ENCODE results near the gene RYR1. TPM values are rescaled to one million over a fixed set of nuclear protein-coding genes. Genes with fewer than 3 reads are reported as not detected.
"Not testable (repeated sequence)": the region's sequence is repeated elsewhere in the genome, so short reads cannot be mapped to it uniquely, and the experiment has no call there.

RYR1 gene
- total RNA-seq, 1 donor from 2014 or later = 0.65 TPM

DNA sequence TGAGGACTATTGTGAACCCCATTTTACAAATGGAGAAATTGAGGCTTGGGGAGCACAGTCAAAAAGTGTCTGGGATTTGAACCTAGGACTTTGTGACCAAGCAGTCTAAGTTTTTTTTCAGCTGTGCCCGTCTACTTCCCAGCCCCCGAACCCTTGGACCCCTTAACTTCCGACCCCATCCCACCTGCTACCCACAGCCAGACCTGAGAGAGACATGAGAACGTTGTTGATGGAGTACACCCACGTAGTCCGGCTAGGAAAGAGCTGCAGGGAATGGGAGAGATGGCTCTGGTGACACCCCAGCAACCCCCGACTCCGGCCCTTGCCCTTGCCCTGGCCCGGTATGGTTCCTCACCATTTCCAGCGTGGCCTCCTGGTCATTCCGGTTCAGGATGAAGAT is 166.2 kb downstream of the RYR1 start:
- Mint-ChIP-seq H3K4me1 (ENCODE audit: low read depth) (no peaks in the 10 kb centered on the region), H3K4me3 (ENCODE audit: low read depth) (no peak overlapping the region), H3K27ac (no peak overlapping the region), H3K27me3 (peaks cover 9% of the 10 kb centered on the region), H3K9me3 (ENCODE audit: low read depth) (no peaks in the 10 kb centered on the region), H3K36me3 (ENCODE audit: insufficient read depth) (no peaks in the 10 kb centered on the region)
- no peak for DNase-seq (ENCODE audit: low spot score, unreplicated experiment)
- TF ChIP-seq, protein P1, sequence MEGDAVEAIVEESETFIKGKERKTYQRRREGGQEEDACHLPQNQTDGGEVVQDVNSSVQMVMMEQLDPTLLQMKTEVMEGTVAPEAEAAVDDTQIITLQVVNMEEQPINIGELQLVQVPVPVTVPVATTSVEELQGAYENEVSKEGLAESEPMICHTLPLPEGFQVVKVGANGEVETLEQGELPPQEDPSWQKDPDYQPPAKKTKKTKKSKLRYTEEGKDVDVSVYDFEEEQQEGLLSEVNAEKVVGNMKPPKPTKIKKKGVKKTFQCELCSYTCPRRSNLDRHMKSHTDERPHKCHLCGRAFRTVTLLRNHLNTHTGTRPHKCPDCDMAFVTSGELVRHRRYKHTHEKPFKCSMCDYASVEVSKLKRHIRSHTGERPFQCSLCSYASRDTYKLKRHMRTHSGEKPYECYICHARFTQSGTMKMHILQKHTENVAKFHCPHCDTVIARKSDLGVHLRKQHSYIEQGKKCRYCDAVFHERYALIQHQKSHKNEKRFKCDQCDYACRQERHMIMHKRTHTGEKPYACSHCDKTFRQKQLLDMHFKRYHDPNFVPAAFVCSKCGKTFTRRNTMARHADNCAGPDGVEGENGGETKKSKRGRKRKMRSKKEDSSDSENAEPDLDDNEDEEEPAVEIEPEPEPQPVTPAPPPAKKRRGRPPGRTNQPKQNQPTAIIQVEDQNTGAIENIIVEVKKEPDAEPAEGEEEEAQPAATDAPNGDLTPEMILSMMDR (IDR thresholded peaks at IDR 0.05; ENCODE audit: unreplicated experiment) = no peak

DNA sequence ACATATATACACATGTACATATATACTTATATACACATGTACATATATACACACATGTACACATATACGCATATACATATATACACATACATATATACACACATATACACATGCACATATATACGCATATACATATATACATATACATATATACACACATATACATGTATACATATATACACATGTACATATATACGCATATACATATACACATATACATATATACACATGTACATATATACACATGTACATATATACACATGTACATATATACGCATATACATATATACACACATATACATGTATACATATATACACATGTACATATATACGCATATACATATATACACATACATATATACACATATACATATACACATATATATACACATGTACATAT is 169.4 kb downstream of the RYR1 start:
- H3K4me1 Mint-ChIP-seq (ENCODE audit: low read depth); H3K27ac Mint-ChIP-seq; H3K4me3 Mint-ChIP-seq (ENCODE audit: low read depth); H3K27me3 Mint-ChIP-seq; H3K9me3 Mint-ChIP-seq (ENCODE audit: low read depth); H3K36me3 Mint-ChIP-seq (ENCODE audit: insufficient read depth); DNase-seq (ENCODE audit: low spot score, unreplicated experiment): not testable (repeated sequence)

DNA sequence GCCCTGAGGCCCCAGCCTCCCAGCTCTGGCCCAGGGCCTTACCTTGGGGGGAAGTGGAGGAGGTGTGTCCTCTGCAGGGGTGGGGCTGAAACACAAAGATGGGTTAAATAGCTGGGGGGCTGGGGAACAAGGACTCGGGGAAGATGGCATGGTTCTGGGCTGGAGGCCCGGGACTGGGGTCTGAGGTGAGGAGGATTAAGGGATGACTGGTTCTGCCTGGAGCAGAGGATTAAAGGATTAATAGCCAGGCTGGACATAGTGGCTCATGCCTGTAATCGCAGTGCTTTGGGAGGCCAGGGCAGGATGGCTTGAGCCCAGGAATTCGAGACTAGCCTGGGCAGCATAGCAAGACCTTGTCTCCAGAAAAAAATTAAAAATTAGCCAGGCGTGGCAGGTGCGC is 172.6 kb downstream of the RYR1 start:
- Mint-ChIP-seq H3K4me1 (ENCODE audit: low read depth) (no peaks in the 10 kb centered on the region), H3K27ac (no peak overlapping the region), H3K4me3 (ENCODE audit: low read depth) (no peak overlapping the region), H3K9me3 (ENCODE audit: low read depth) (no peaks in the 10 kb centered on the region), H3K36me3 (ENCODE audit: insufficient read depth) (no peaks in the 10 kb centered on the region), H3K27me3 (no peaks in the 10 kb centered on the region)
- DNase-seq (ENCODE audit: low spot score, unreplicated experiment) = no peak
- TF ChIP-seq, protein P1 (IDR thresholded peaks at IDR 0.05; ENCODE audit: unreplicated experiment) = no peak

DNA sequence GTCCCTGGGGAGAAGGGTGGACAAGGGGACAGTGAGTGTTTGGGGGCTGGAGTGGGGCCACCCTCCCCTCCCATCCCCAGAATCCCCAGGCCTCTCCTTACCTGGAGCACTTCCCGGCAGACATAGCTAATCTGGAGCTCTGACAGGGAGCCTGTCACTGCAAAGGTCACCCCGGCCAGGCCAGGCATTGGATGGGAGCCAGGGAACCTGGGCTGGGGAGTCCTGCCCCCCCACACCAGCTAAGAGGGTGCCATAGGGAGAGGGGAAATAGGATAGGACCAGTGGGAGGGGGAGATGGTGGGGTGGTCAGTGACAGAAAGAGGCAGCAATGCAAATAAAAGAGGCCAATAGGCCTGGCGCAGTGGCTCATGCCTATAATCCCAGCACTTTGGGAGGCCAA is 180.8 kb downstream of the RYR1 start:
- H3K36me3 Mint-ChIP-seq (ENCODE audit: insufficient read depth) = no peaks in the 10 kb centered on the region
- H3K9me3 Mint-ChIP-seq (ENCODE audit: low read depth) = no peaks in the 10 kb centered on the region
- H3K4me3 Mint-ChIP-seq (ENCODE audit: low read depth) = no peak overlapping the region
- H3K27me3 Mint-ChIP-seq = no peaks in the 10 kb centered on the region
- no peak for DNase-seq (ENCODE audit: low spot score, unreplicated experiment)
- TF ChIP-seq, protein P1 (IDR thresholded peaks at IDR 0.05; ENCODE audit: unreplicated experiment) = no peak
- peaks cover 8% of the 10 kb centered on the region for H3K4me1 Mint-ChIP-seq (ENCODE audit: low read depth)
- H3K27ac Mint-ChIP-seq = no peak overlapping the region

DNA sequence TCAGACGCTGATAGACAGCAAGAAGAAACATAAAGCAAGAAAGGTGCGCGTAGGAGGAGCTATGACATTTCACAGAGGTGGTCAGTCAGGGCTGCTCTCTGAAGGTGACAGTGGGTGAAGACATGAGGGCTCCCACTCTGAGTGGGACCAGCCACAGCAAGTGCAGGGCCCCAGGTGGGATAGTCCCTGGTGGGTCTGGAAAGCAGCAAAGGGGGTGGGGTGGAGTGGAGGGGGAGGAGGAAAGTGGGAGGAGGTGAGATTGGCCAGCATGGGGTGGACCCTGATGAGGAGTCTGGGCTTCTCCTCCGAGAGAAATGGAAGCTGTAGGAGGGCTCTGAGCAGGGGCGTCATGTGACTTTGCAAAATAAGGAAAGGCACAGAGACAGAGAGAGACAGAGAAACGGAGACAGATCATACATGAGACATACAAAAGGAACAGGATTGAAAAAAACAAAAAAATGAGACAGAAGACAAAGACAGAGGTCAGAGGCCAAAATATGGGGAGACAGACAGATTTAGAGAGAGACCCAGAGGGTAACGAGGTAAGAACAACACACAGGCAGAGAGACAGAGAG is 181.6 kb downstream of the RYR1 start:
- H3K27ac Mint-ChIP-seq = no peak overlapping the region
- peaks cover 14% of the 10 kb centered on the region for H3K4me1 Mint-ChIP-seq (ENCODE audit: low read depth)
- no peak for DNase-seq (ENCODE audit: low spot score, unreplicated experiment)
- no peaks in the 10 kb centered on the region for H3K9me3 Mint-ChIP-seq (ENCODE audit: low read depth)
- TF ChIP-seq, protein P1 (IDR thresholded peaks at IDR 0.05; ENCODE audit: unreplicated experiment) = no peak
- no peaks in the 10 kb centered on the region for H3K36me3 Mint-ChIP-seq (ENCODE audit: insufficient read depth)
- H3K27me3 Mint-ChIP-seq = no peaks in the 10 kb centered on the region
- no peak overlapping the region for H3K4me3 Mint-ChIP-seq (ENCODE audit: low read depth)

DNA sequence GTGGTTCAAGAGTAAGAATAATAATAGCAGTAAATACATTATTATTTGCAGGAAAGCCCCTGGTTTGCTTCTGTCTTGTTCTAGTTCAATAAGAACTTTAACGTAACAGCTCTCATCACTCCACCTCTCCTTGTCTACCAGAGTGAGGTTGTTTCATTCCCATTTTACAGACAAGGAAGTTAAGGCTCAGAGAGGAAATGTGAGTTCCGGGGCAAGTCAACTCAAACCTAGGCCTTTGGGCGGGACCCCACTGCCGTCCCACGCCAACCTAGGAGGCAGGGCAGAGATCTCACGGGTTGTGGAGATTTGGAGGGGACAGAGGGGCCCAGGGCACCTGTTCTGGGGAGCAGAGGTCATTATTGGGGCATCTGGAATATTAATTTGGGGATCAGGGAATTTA is 182.8 kb downstream of the RYR1 start:
- no peak for DNase-seq (ENCODE audit: low spot score, unreplicated experiment)
- no peaks in the 10 kb centered on the region for H3K27me3 Mint-ChIP-seq
- H3K4me3 Mint-ChIP-seq (ENCODE audit: low read depth) = no peak overlapping the region
- peaks cover 14% of the 10 kb centered on the region for H3K4me1 Mint-ChIP-seq (ENCODE audit: low read depth)
- H3K27ac Mint-ChIP-seq = no peak overlapping the region
- TF ChIP-seq, protein P1 (IDR thresholded peaks at IDR 0.05; ENCODE audit: unreplicated experiment) = no peak
- H3K9me3 Mint-ChIP-seq (ENCODE audit: low read depth) = no peaks in the 10 kb centered on the region
- H3K36me3 Mint-ChIP-seq (ENCODE audit: insufficient read depth) = no peaks in the 10 kb centered on the region

Data from progenitor cell of endocrine pancreas (in vitro differentiated cells).